Psoas muscle (tissue), 8 donors: ENCODE measurements around the gene RHOBTB1. TPM values are rescaled to one million over a fixed set of nuclear protein-coding genes. Genes with fewer than 3 reads are reported as not detected.
A peak's percentile ranks its signal among the peaks of the same experiment; 100 is the strongest.
"Not testable (repeated sequence)": the region's sequence is repeated elsewhere in the genome, so short reads cannot be mapped to it uniquely, and the experiment has no call there.

Experiments used
- ATAC-seq, 4 donors: fragments of 200-7000 bp; cut with Tn5 transposase; one replicate each; pipeline ENCODE4 v1.9.1; 2020; ENCODE audit warnings: moderate library complexity in 3 of 4, mild to moderate bottlenecking in 2 of 4
- DNase-seq, 2 donors: peaks; one replicate each; pipeline ENCODE4 v3.0.0-alpha.2; 2020
- H3K27ac ChIP-seq: fragments of 200-600 bp; one replicate; pipeline ENCODE4 v1.8.0; 2022
- H3K27me3 ChIP-seq, 3 donors: fragments of 200-600 bp in 1 of 3; one replicate each; pipeline versions ENCODE4 v1.6.1 to v1.8.0; 2013 to 2022; ENCODE audit warnings: low read length in 2 of 3, mild to moderate bottlenecking in 2 of 3, moderate library complexity in 1 of 3; ENCODE audit not compliant: insufficient read depth in 3 of 3
- H3K36me3 ChIP-seq, 2 donors: fragments of 200-600 bp in 1 of 2; one replicate each; pipeline versions ENCODE4 v1.6.1 to v1.8.0; 2013 to 2022; ENCODE audit warnings: low read depth in 1 of 2, mild to moderate bottlenecking in 1 of 2, moderate library complexity in 1 of 2; ENCODE audit not compliant: insufficient read depth in 1 of 2
- H3K4me1 ChIP-seq: fragments of 200-600 bp; one replicate; pipeline ENCODE4 v1.8.0; 2022
- H3K4me3 ChIP-seq: fragments of 200-600 bp; one replicate; pipeline ENCODE4 v1.8.0; 2022; ENCODE audit warnings: mild to moderate bottlenecking
- H3K9me3 ChIP-seq: fragments of 200-600 bp; one replicate; pipeline ENCODE4 v1.8.0; 2022
- WGBS, 3 donors: extraction: QIAGEN DNeasy Blood & Tissue Kit; methylation state at CpG; one replicate each; pipeline versions ENCODE4 v1.1.6 to v1.1.7; 2013; 5-methylcytosine and 5-hydroxymethylcytosine counted together
- intact Hi-C, 2 donors: fragments of 100-400 bp; cut with DNase I; formaldehyde crosslinking; loops; one replicate each; pipeline versions ENCODE4 v1.11.0 to v1.14.2; 2022
- polyA plus RNA-seq, 3 donors: library from polyadenylated mRNA; stranded (reverse); fragments of 200-250 nt; gene quantifications; one replicate each; pipeline ENCODE4 v1.2.3, GENCODE V29; 2013
- total RNA-seq, 4 donors: library from RNA; stranded (reverse); fragmentation: NEBNext Ultra II Directional in 2 of 4; extraction: Animal tissue kit (Norgen Biotek cat#: 25700) in 2 of 4; gene quantifications; one replicate each; pipeline versions ENCODE4 v1.2.1 to v1.2.4, GENCODE V29; 2021 to 2023
- TF ChIP-seq, protein P1 (sequence below): fragments of 200-600 bp; IDR thresholded peaks from one replicate; pipeline ENCODE4 v1.8.0; 2022; ENCODE audit warnings: antibody characterized with exemption
- donor health status: healthy with polysubstance abuse.
- donor health status: DM: no; HTN: no; CAD: no; lungs with moderate emphysema.
- donor health status: Bipolar disorder and iron deficiency.
- donor health status: healthy.
- donor health status: DM: yes; HTN: yes; CAD: no.
- donor health status: DM: no; HTN: no; CAD: no.
- donor health status: DM: no; HTN: no; CAD: no.
- donor health status: DM: yes; HTN: yes; CAD: no.

The RHOBTB1 gene
- total and polyA plus RNA-seq, 7 donors, result 1.8 to 47.4 (median 23.6) TPM

DNA sequence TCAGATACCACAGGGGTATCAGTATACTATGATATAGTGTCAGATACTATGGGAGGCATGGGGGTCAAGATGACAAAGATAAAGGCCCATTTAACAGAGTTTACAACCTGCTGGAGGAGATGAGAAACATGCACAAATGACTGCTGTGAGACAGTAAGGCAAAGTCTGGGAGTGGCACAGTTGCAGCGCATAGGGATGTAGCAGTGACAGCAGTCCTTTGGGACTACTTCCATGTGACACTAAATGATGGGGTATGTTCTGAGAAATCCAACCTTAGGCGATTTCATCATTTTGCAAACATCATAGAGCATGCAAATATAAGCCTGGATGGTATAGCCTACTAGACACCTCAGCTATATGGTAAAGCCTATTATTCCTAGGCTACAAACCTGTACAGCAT is 108.9 kb downstream of the RHOBTB1 start:
- Histone ChIP-seq H3K4me1 (peaks cover 16% of the 10 kb centered on the region), H3K4me3 (no peak overlapping the region), H3K27ac (no peak overlapping the region), H3K36me3 (no peaks in the 10 kb centered on the region), H3K9me3 (no peaks in the 10 kb centered on the region), H3K27me3 (no peaks in the 10 kb centered on the region)
- TF ChIP-seq, protein P1, sequence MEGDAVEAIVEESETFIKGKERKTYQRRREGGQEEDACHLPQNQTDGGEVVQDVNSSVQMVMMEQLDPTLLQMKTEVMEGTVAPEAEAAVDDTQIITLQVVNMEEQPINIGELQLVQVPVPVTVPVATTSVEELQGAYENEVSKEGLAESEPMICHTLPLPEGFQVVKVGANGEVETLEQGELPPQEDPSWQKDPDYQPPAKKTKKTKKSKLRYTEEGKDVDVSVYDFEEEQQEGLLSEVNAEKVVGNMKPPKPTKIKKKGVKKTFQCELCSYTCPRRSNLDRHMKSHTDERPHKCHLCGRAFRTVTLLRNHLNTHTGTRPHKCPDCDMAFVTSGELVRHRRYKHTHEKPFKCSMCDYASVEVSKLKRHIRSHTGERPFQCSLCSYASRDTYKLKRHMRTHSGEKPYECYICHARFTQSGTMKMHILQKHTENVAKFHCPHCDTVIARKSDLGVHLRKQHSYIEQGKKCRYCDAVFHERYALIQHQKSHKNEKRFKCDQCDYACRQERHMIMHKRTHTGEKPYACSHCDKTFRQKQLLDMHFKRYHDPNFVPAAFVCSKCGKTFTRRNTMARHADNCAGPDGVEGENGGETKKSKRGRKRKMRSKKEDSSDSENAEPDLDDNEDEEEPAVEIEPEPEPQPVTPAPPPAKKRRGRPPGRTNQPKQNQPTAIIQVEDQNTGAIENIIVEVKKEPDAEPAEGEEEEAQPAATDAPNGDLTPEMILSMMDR, result no peak
- intact Hi-C loops, result no loop called here
- no peak for DNase-seq
- no peak for ATAC-seq
- WGBS, 3 donors, result 86 to 87% (median 87%) methylated on average over 2 of the region's 2 CpGs

DNA sequence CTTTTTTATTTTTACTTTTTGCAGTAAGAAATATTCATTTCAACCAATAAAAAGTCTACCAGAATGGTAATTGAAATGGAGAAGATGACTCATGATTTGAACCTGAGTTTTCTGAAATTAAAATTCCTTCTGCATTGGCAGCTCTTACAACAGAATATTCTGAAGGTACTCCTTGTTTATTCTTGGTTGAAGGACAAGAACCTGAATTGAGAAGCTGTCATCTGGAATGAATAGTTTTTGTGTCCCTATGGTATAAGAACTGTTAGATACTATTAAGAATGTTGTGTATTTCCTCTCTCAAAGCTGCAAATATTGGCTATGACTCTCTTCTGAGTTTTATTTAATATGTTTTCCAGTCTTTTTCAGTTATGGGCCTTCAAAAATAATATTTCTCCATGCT is 109.6 kb downstream of the RHOBTB1 start:
- H3K4me3 ChIP-seq, result no peak overlapping the region
- no peak for DNase-seq
- TF ChIP-seq, protein P1, result no peak
- H3K27me3 ChIP-seq, result no peaks in the 10 kb centered on the region
- no peak overlapping the region for H3K27ac ChIP-seq
- no peaks in the 10 kb centered on the region for H3K9me3 ChIP-seq
- no peaks in the 10 kb centered on the region for H3K36me3 ChIP-seq
- intact Hi-C loops, result no loop called here
- ATAC-seq, result no peak
- H3K4me1 ChIP-seq, result peaks cover 16% of the 10 kb centered on the region

DNA sequence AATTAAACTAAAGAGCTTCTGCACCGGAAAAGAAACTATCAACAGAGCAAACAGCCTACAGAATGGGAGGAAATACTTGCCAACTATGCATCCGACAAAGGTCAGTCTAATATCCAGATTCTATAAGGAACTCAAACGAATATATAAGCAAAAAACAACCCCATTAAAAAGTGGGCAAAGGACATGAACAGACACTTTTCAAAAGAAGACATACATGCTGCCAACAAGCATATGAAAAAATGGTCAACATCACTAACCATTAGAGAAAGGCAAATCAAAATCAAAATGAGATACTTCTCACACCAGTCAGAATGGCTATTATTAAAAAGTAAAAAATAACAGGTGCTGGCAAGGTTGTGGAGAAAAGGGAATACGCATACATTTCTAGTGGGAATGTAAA is 111.8 kb downstream of the RHOBTB1 start:
- DNase-seq, intact Hi-C loops, ATAC-seq, H3K27ac ChIP-seq, H3K9me3 ChIP-seq, H3K36me3 ChIP-seq, H3K27me3 ChIP-seq, H3K4me3 ChIP-seq: not testable (repeated sequence)
- WGBS, 3 donors, result 90 to 92% (median 91%) methylated on average over 4 of the region's 4 CpGs
- H3K4me1 ChIP-seq, result peaks cover 20% of the 10 kb centered on the region

DNA sequence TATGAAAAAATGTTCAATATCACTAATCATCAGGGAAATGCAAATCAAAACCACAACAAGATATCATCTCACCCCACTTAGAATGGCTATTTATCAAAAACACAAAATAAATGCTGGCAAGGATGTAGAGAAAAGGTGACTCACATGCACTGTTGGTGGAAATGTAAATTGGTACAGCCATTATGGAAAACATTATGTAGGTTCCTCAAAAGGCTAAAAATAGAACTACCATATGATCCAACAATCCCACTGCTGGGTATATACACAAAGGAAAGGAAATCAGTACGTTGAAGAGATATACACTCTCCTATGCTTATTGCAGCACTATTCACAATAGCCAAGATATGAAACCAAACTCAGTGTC is 115.5 kb downstream of the RHOBTB1 start:
- ATAC-seq, result no peak
- Histone ChIP-seq H3K4me3 (no peak overlapping the region), H3K36me3 (no peaks in the 10 kb centered on the region), H3K9me3 (no peaks in the 10 kb centered on the region), H3K4me1 (peaks cover 14% of the 10 kb centered on the region), H3K27ac (no peak overlapping the region), H3K27me3 (no peaks in the 10 kb centered on the region)
- 44 to 64% (median 58%) methylated on average over 1 of the region's 1 CpG for WGBS, 3 donors
- intact Hi-C loops, result no loop called here
- no peak for DNase-seq
- TF ChIP-seq, protein P1, result no peak

DNA sequence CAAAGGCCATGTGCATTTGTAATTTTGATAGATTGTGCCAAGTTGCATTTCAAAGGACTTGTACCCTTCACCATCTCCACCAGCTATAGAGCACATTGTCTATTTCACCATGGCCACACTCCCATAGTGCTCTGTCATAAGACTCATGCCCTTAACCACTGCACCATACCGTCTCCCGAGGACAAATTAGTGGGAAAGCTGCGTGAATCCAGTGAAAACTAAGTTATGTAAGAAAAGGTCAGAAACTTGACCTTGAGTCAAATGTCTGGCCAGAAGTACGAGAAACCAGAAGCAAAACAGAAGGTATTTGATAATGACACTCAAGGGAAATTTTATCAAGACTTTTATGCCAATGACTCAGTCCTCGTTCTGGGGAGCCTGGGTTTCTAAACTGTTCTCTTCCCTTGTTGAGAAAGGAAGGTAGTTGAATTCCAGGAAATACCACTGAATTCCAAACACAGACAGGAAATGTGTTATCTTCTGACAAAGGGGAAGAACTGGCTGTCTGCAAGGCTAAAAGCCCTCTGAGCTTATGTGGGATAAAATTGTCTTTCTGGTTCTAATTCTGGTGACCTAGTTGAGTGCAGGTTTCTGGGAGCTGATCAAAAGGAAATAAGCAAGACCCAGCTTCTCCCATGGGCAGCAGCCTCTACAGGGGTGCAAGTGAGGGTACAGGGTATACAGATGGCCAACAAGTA is 116.0 kb downstream of the RHOBTB1 start:
- Histone ChIP-seq H3K27me3 (no peaks in the 10 kb centered on the region), H3K36me3 (no peaks in the 10 kb centered on the region), H3K9me3 (no peaks in the 10 kb centered on the region), H3K4me3 (no peak overlapping the region), H3K4me1 (peaks cover 18% of the 10 kb centered on the region), H3K27ac (no peak overlapping the region)
- intact Hi-C loops, result no loop called here
- ATAC-seq (peak in 3 of 4 donors; percentile 36 to 63 (median 53)), DNase-seq (no peak)
- WGBS, 3 donors, result 20 to 28% (median 21%) methylated on average over 5 of the region's 5 CpGs
- TF ChIP-seq, protein P1, result no peak
